Upper lobe of right lung (tissue), 1 donor: Measurements from ENCODE around the gene ANKRD63. TPM values are rescaled to one million over a fixed set of nuclear protein-coding genes. Genes with fewer than 3 reads are reported as not detected.

ENCODE experiments used
- ATAC-seq: fragments of 200-7000 bp; cut with Tn5 transposase; one replicate; pipeline ENCODE4 v1.9.1; 2020; ENCODE audit warnings: mild to moderate bottlenecking, moderate library complexity
- DNase-seq: peaks from one replicate; pipeline ENCODE4 v3.0.0-alpha.2; 2020
- H3K27ac ChIP-seq: fragments of 200-600 bp; one replicate; pipeline ENCODE4 v1.8.0; 2022
- H3K27me3 ChIP-seq: fragments of 200-600 bp; one replicate; pipeline ENCODE4 v1.8.0; 2022; ENCODE audit warnings: mild to moderate bottlenecking
- H3K36me3 ChIP-seq: fragments of 200-600 bp; one replicate; pipeline ENCODE4 v1.8.0; 2022
- H3K4me1 ChIP-seq: fragments of 200-600 bp; one replicate; pipeline ENCODE4 v1.8.0; 2022
- H3K4me3 ChIP-seq: fragments of 200-600 bp; one replicate; pipeline ENCODE4 v1.8.0; 2022; ENCODE audit warnings: mild to moderate bottlenecking
- H3K9me3 ChIP-seq: fragments of 200-600 bp; one replicate; pipeline ENCODE4 v1.8.0; 2022
- intact Hi-C: fragments of 100-400 bp; cut with DNase I; formaldehyde crosslinking; loops from one replicate; pipeline ENCODE4 v1.11.0; 2022
- total RNA-seq: library from RNA; stranded (reverse); fragmentation: NEBNext Ultra II Directional; extraction: Animal tissue kit (Norgen Biotek cat#: 25700); gene quantifications from one replicate; pipeline ENCODE4 v1.2.1, GENCODE V29; 2021
- TF ChIP-seq, protein P1 (sequence below): fragments of 200-600 bp; IDR thresholded peaks from one replicate; pipeline ENCODE4 v1.8.0; 2022; ENCODE audit warnings: antibody characterized with exemption
- donor health status: DM: no; HTN: yes; CAD: no; lungs with severe emphysema.

Gene ANKRD63
- total RNA-seq, 1 donor from 2014 or later = not detected

DNA sequence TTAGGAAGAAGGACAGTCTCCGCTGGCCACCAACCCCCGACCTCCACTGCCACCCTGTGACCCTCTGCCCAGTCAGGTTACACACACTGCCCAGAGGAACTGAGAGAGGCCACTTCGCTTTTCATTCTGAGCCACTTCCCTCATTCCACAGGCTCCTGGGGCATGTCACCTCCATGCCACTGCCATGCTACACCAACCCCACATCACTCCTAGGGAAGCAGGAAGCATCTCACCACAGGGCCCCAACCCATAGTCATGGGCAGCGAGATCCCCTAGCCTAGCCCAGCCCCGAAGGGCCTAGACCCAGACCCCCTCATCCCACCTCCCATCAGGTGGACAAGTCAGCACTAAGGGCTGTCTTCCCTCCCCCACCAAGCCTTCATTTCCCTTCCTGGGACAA lies 23.5 kb upstream of the ANKRD63 start:
- peak; percentile 64 for DNase-seq
- Histone ChIP-seq H3K4me3 (peak overlapping the region; percentile 51), H3K36me3 (no peaks in the 10 kb centered on the region), H3K27ac (peak overlapping the region; percentile 58), H3K27me3 (no peaks in the 10 kb centered on the region), H3K4me1 (peaks cover 19% of the 10 kb centered on the region), H3K9me3 (no peaks in the 10 kb centered on the region)
- intact Hi-C loops = no loop called here
- TF ChIP-seq, protein P1, sequence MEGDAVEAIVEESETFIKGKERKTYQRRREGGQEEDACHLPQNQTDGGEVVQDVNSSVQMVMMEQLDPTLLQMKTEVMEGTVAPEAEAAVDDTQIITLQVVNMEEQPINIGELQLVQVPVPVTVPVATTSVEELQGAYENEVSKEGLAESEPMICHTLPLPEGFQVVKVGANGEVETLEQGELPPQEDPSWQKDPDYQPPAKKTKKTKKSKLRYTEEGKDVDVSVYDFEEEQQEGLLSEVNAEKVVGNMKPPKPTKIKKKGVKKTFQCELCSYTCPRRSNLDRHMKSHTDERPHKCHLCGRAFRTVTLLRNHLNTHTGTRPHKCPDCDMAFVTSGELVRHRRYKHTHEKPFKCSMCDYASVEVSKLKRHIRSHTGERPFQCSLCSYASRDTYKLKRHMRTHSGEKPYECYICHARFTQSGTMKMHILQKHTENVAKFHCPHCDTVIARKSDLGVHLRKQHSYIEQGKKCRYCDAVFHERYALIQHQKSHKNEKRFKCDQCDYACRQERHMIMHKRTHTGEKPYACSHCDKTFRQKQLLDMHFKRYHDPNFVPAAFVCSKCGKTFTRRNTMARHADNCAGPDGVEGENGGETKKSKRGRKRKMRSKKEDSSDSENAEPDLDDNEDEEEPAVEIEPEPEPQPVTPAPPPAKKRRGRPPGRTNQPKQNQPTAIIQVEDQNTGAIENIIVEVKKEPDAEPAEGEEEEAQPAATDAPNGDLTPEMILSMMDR = no peak
- peak; percentile 51 for ATAC-seq

DNA sequence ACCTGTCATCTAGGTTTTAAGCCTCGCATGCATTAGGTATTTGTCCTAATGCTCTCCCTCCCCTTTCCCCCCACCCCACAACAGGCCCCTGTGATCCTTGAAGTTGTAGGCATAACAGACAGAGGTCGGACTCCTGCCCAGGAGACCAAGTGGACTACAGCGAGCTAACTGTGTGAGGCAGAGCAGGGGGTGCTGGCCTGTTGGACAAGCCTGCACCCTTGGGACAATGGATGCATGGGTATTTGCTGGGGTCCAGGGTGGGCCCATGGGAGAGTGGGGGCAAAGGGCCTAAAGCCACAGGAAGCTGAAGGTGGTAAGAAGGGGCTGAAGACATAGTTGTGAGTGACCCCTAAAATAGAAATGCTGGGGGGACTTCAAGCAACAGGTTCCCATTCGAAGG lies 22.4 kb upstream of the ANKRD63 start:
- peak; percentile 9 for DNase-seq
- no peak for ATAC-seq
- H3K4me1 ChIP-seq = peaks cover 19% of the 10 kb centered on the region
- H3K27ac ChIP-seq = no peak overlapping the region
- no peaks in the 10 kb centered on the region for H3K36me3 ChIP-seq
- H3K4me3 ChIP-seq = no peak overlapping the region
- intact Hi-C loops = no loop called here
- no peaks in the 10 kb centered on the region for H3K27me3 ChIP-seq
- no peaks in the 10 kb centered on the region for H3K9me3 ChIP-seq
- TF ChIP-seq, protein P1 = no peak

DNA sequence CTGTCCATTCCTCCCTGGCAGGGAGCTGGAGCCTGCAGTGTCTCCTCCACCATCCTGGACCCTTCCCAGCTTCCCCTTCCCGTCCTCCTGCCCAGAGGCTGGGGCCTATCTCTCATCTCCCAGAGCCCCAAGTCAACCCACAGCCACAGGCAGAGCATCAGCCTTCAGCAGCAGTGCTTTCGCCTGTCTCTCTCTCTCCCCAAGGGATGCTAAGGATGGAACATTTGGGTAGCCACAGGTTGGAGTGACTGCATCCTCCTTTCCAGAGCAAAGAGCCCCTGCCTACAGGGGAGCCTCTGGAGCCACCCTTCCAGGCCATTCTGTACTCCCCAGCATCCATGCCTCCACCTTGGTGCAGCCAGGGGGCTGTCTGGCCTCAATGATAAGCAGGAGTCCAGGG lies 20.7 kb upstream of the ANKRD63 start:
- Histone ChIP-seq H3K9me3 (no peaks in the 10 kb centered on the region), H3K27ac (no peak overlapping the region), H3K36me3 (no peaks in the 10 kb centered on the region), H3K27me3 (no peaks in the 10 kb centered on the region), H3K4me1 (peaks cover 7% of the 10 kb centered on the region), H3K4me3 (no peak overlapping the region)
- TF ChIP-seq, protein P1 = no peak
- intact Hi-C loops = no loop called here
- DNase-seq (no peak), ATAC-seq (no peak)

DNA sequence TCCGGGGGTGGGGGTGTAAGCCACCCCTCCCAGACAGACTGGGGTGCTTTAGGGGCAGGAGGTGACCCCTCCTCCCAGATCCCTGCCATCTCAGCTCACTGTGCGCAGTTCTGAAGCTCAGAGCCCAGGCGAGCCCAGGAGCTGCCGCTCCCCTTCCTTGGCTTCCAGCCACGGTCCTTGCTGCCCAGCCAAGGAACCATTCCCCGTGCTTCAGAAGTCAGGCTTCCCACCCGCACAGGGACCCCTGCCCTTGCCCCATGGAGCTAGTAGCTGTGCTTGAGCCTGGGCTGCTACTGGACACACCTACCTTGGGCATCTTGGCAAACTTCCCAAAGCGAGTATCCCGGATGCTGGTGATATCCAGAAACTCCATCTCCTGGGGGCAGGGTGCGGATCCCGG lies 20.1 kb upstream of the ANKRD63 start:
- H3K27me3 ChIP-seq = no peaks in the 10 kb centered on the region
- peaks cover 5% of the 10 kb centered on the region for H3K4me1 ChIP-seq
- peaks cover 2% of the 10 kb centered on the region for H3K36me3 ChIP-seq
- no peak for ATAC-seq
- no peaks in the 10 kb centered on the region for H3K9me3 ChIP-seq
- H3K4me3 ChIP-seq = no peak overlapping the region
- intact Hi-C loops = no loop called here
- no peak overlapping the region for H3K27ac ChIP-seq
- no peak for DNase-seq
- TF ChIP-seq, protein P1 = no peak

DNA sequence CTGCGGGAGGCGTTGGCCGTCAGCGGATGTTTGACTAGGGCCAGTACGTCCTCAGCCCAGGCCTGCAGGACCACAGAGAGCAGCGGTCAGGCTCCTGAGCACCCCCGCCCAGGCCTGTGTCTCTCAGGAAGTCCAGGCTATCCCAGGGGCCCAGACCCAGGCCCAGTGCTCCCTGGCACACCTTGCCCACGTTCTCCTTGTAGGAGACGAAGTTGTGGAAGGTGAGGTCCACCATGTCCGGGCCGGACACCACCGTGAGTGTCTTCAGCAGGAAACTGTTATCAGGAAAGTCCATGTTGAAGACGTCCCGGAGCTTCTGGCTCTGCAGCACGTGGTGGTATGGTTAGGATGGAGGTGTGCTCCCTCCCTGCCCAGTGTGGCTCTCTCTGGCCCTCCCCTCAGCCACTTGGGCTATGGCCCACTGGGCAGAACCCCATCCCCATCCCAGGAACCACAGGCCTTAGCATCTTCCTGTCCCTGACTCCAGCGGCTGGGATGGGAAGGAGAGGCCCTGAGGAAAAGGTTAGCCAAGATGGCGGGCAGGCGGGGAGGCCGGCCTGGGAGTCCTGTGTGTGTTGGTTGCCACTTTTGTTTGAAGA lies 19.5 kb upstream of the ANKRD63 start:
- Histone ChIP-seq H3K9me3 (no peaks in the 10 kb centered on the region), H3K27me3 (no peaks in the 10 kb centered on the region), H3K4me1 (peaks cover 5% of the 10 kb centered on the region), H3K27ac (no peak overlapping the region), H3K36me3 (peaks cover 8% of the 10 kb centered on the region), H3K4me3 (no peak overlapping the region)
- ATAC-seq (no peak), DNase-seq (no peak)
- TF ChIP-seq, protein P1 = no peak
- intact Hi-C loops = no loop called here
